ENCODE data around the gene PARP8. TPM values are rescaled to one million over a fixed set of nuclear protein-coding genes. Genes with fewer than 3 reads are reported as not detected.

Gene PARP8
- total and polyA plus RNA-seq, 2 of the 4 experiments (the other 2 are of a cell fraction) = 6.9 to 8.2 TPM

GRCh38 chr5:50867140-50867539, 200.7 kb downstream of the PARP8 start:
- H4K8ac ChIP-seq (ENCODE audit: low read depth in 2 of 2, low read length in 2 of 2) = no peak overlapping the region
- H3K4me3 ChIP-seq (ENCODE audit: insufficient read depth, low read depth, low read length) = no peak overlapping the region
- dilution Hi-C loops (cut with HindIII; ENCODE audit: low sequenced_read_pairs, unreplicated experiment) (no loop called here), in situ Hi-C loops (cut with MboI; ENCODE audit: low sequenced_read_pairs) (no loop called here), intact Hi-C loops (cut with micrococcal nuclease) (no loop called here)
- CTCF ChIA-PET = no interaction called here
- no peaks in the 10 kb centered on the region for H3K4me1 ChIP-seq (ENCODE audit: control insufficient read depth, insufficient read depth, low read length)
- H2BK120ac ChIP-seq (ENCODE audit: low read depth, low read length) = no peak overlapping the region
- no TSS peak for BruUV-seq (replicated peaks)
- no peak for TF ChIP-seq CEBPB (IDR thresholded peaks at IDR 0.05; ENCODE audit: low read depth, low read length)
- TF ChIP-seq MAFK (IDR thresholded peaks at IDR 0.05; ENCODE audit: low read depth, low read length) = no peak
- TF ChIP-seq BHLHE40 (IDR thresholded peaks at IDR 0.05; ENCODE audit: low read depth, low read length) = no peak
- TF ChIP-seq MAZ (IDR thresholded peaks at IDR 0.05; ENCODE audit: borderline replicate concordance, low read depth, low read length) = no peak
- TF ChIP-seq FOS (IDR thresholded peaks at IDR 0.05; ENCODE audit: low read depth, low read length) = no peak
- no peak for TF ChIP-seq USF2 (IDR thresholded peaks at IDR 0.05; ENCODE audit: low read depth, low read length)
- TF ChIP-seq ELK1 (IDR thresholded peaks at IDR 0.05; ENCODE audit: borderline replicate concordance, low read depth, low read length) = no peak
- TF ChIP-seq POLR2A (IDR thresholded peaks at IDR 0.05; ENCODE audit: low read depth, low read length) = no peak
- TF ChIP-seq NFE2L2 (IDR thresholded peaks at IDR 0.05; ENCODE audit: low read depth, low read length) = no peak
- TF ChIP-seq MXI1 (IDR thresholded peaks at IDR 0.05; ENCODE audit: borderline replicate concordance, low read depth, low read length) = no peak
- no peak overlapping the region for H2BK5ac ChIP-seq (ENCODE audit: low read depth, low read length, poor library complexity, severe bottlenecking)
- H4K91ac ChIP-seq (ENCODE audit: insufficient read depth, low read depth, low read length) = no peak overlapping the region
- H3K79me1 ChIP-seq (ENCODE audit: low read depth in 1 of 2, low read length in 2 of 2) = no peaks in the 10 kb centered on the region
- no peak overlapping the region for H4K5ac ChIP-seq (ENCODE audit: low read depth, low read length)
- no peak overlapping the region for H2AK9ac ChIP-seq (replicated peaks; ENCODE audit: low read depth, low read length, poor library complexity)
- H3K27me3 ChIP-seq (ENCODE audit: control insufficient read depth, insufficient read depth, low read length) = no peaks in the 10 kb centered on the region
- no peak overlapping the region for H3K56ac ChIP-seq (ENCODE audit: extremely low read depth, insufficient read depth, low read length)
- H3K9ac ChIP-seq (ENCODE audit: low read depth, low read length) = no peak overlapping the region
- no peak for ATAC-seq (ENCODE audit: low read depth)
- POLR2A ChIA-PET (ENCODE audit: unreplicated experiment) = no interaction called here
- H3K14ac ChIP-seq (replicated peaks; ENCODE audit: low read depth, low read length) = no peak overlapping the region
- no peak overlapping the region for H2AK5ac ChIP-seq (ENCODE audit: low read depth, low read length)
- H4K20me1 ChIP-seq (ENCODE audit: insufficient read depth, low read length) = no peaks in the 10 kb centered on the region
- DNase-seq = no peak
- no peak overlapping the region for H2AFZ ChIP-seq (replicated peaks; ENCODE audit: low read length, poor library complexity)
- no peak overlapping the region for H3K27ac ChIP-seq (ENCODE audit: insufficient read depth, low read length)
- no CpG with 5 or more reads among the region's 3 CpGs for WGBS, 2 experiments (ENCODE audit: extremely low coverage in 2 of 2, insufficient read length in 1 of 2)
- H2BK15ac ChIP-seq (ENCODE audit: low read depth, low read length) = no peak overlapping the region
- H3K18ac ChIP-seq (ENCODE audit: low read depth, low read length) = no peak overlapping the region
- H3K36me3 ChIP-seq (ENCODE audit: control insufficient read depth, insufficient read depth, low read length) = no peaks in the 10 kb centered on the region
- H3K4ac ChIP-seq (ENCODE audit: low read depth, low read length) = no peak overlapping the region
- H3K9me1 ChIP-seq (ENCODE audit: insufficient read depth, low read length) = no peaks in the 10 kb centered on the region
- no peaks in the 10 kb centered on the region for H3K9me3 ChIP-seq (ENCODE audit: control insufficient read depth, insufficient read depth, low read length)
- no peak overlapping the region for H3K4me2 ChIP-seq (ENCODE audit: low read depth, low read length)
- no peak overlapping the region for H2BK20ac ChIP-seq (ENCODE audit: low read depth, low read length)
- no peak overlapping the region for H3K23ac ChIP-seq (ENCODE audit: low read depth, low read length)

Data from IMR-90 (cell line).